IMR-90 (cell line): ENCODE results near the gene MORF4L2. TPM values are rescaled to one million over a fixed set of nuclear protein-coding genes. Genes with fewer than 3 reads are reported as not detected.
A peak's percentile ranks its signal among the peaks of the same experiment; 100 is the strongest.

Experiments used
- ATAC-seq: fragments of 200-7000 bp; cut with Tn5 transposase; 2 replicates; pipeline ENCODE4 v1.9.1; 2020; ENCODE audit warnings: low read depth, mild to moderate bottlenecking, moderate library complexity
- BruUV-seq: library from RNA; stranded (reverse); fragments of 400-500 nt; replicated peaks from 2 replicates; lab custom pipeline; 2021; lab: Mats Ljungman, UMichigan
- CTCF ChIA-PET: fragments of 300-600 bp; formaldehyde crosslinking; extraction: SDS; loops from one replicate; lab custom pipeline; 2021; ENCODE audit warnings: antibody characterized with exemption; lab: Yijun Ruan, JAX
- POLR2A ChIA-PET: fragments of 300-600 bp; sonication (Branson Sonifier 250); formaldehyde crosslinking; loops from one replicate; lab custom pipeline; 2022; ENCODE audit warnings: antibody characterized with exemption; ENCODE audit not compliant: unreplicated experiment; lab: Charles Lee
- DNase-seq: peaks from one replicate; pipeline ENCODE4 v3.0.0; 2013
- H2AFZ ChIP-seq: replicated peaks from 2 replicates; pipeline ENCODE3; 2013; ENCODE audit warnings: low read length, mild to moderate bottlenecking; ENCODE audit not compliant: poor library complexity
- H2AK5ac ChIP-seq: 2 replicates; pipeline ENCODE4 v1.6.1; 2013; ENCODE audit warnings: low read depth, low read length, inconsistent platforms
- H2AK9ac ChIP-seq: replicated peaks from 2 replicates; pipeline ENCODE3; 2013; ENCODE audit warnings: mild to moderate bottlenecking, low read depth, low read length, moderate library complexity; ENCODE audit not compliant: poor library complexity
- H2BK120ac ChIP-seq: 2 replicates; pipeline ENCODE4 v1.6.1; 2013; ENCODE audit warnings: low read depth, low read length, inconsistent platforms
- H2BK15ac ChIP-seq: 3 replicates; pipeline ENCODE4 v1.6.1; 2013; ENCODE audit warnings: low read depth, low read length, inconsistent platforms
- H2BK20ac ChIP-seq: 2 replicates; pipeline ENCODE4 v1.6.1; 2013; ENCODE audit warnings: low read depth, mild to moderate bottlenecking, inconsistent platforms, low read length, moderate library complexity
- H2BK5ac ChIP-seq: 2 replicates; pipeline ENCODE4 v1.6.1; 2013; ENCODE audit warnings: mild to moderate bottlenecking, low read depth, low read length, inconsistent platforms; ENCODE audit not compliant: poor library complexity, severe bottlenecking
- H3K14ac ChIP-seq: replicated peaks from 2 replicates; pipeline ENCODE4 v1.6.1; 2013; ENCODE audit warnings: low read depth, low read length, inconsistent platforms
- H3K18ac ChIP-seq: 2 replicates; pipeline ENCODE4 v1.6.1; 2013; ENCODE audit warnings: low read depth, low read length, control low read depth
- H3K23ac ChIP-seq: 2 replicates; pipeline ENCODE4 v1.6.1; 2013; ENCODE audit warnings: low read depth, low read length, inconsistent platforms
- H3K27ac ChIP-seq: 2 replicates; pipeline ENCODE4 v1.5.1; 2013; ENCODE audit warnings: mild to moderate bottlenecking, control low read depth, low read length; ENCODE audit not compliant: insufficient read depth
- H3K27me3 ChIP-seq: 2 replicates; pipeline ENCODE4 v1.6.1; 2013; ENCODE audit warnings: low read length; ENCODE audit not compliant: control insufficient read depth, insufficient read depth
- H3K36me3 ChIP-seq: 2 replicates; pipeline ENCODE4 v1.6.1; 2013; ENCODE audit warnings: low read length, mixed read lengths; ENCODE audit not compliant: control insufficient read depth, insufficient read depth
- H3K4ac ChIP-seq: 2 replicates; pipeline ENCODE4 v1.6.1; 2013; ENCODE audit warnings: low read depth, low read length, inconsistent platforms
- H3K4me1 ChIP-seq: 2 replicates; pipeline ENCODE4 v1.6.1; 2013; ENCODE audit warnings: low read length, mixed read lengths; ENCODE audit not compliant: control insufficient read depth, insufficient read depth
- H3K4me2 ChIP-seq: 2 replicates; pipeline ENCODE4 v1.6.1; 2013; ENCODE audit warnings: low read depth, mild to moderate bottlenecking, control low read depth, low read length, moderate library complexity
- H3K4me3 ChIP-seq: 2 replicates; pipeline ENCODE4 v1.5.1; 2013; ENCODE audit warnings: low read depth, mild to moderate bottlenecking, control low read depth, low read length, moderate library complexity; ENCODE audit not compliant: insufficient read depth
- H3K56ac ChIP-seq: 2 replicates; pipeline ENCODE4 v1.6.1; 2013; ENCODE audit warnings: low read length, inconsistent platforms; ENCODE audit not compliant: insufficient read depth; ENCODE audit errors: extremely low read depth
- H3K79me1 ChIP-seq, 2 experiments: 2 replicates each; pipeline ENCODE4 v1.6.1; 2013; ENCODE audit warnings: low read length in 2 of 2, inconsistent platforms in 1 of 2, low read depth in 1 of 2
- H3K9ac ChIP-seq: 2 replicates; pipeline ENCODE4 v1.6.1; 2013; ENCODE audit warnings: low read depth, low read length, control low read depth
- H3K9me1 ChIP-seq: 2 replicates; pipeline ENCODE4 v1.6.1; 2013; ENCODE audit warnings: low read length, inconsistent platforms; ENCODE audit not compliant: insufficient read depth
- H3K9me3 ChIP-seq: 2 replicates; pipeline ENCODE4 v1.6.1; 2013; ENCODE audit warnings: low read length; ENCODE audit not compliant: control insufficient read depth, insufficient read depth
- H4K20me1 ChIP-seq: 2 replicates; pipeline ENCODE4 v1.6.1; 2013; ENCODE audit warnings: low read length, inconsistent platforms; ENCODE audit not compliant: insufficient read depth
- H4K5ac ChIP-seq: 2 replicates; pipeline ENCODE4 v1.6.1; 2013; ENCODE audit warnings: mild to moderate bottlenecking, low read depth, low read length, control low read depth
- H4K8ac ChIP-seq, 2 experiments: 2 replicates each; pipeline ENCODE4 v1.6.1; 2013; ENCODE audit warnings: low read depth in 2 of 2, low read length in 2 of 2, control low read depth in 1 of 2, inconsistent platforms in 1 of 2
- H4K91ac ChIP-seq: 2 replicates; pipeline ENCODE4 v1.6.1; 2013; ENCODE audit warnings: low read depth, low read length, inconsistent platforms; ENCODE audit not compliant: insufficient read depth
- BHLHE40 ChIP-seq: fragments of 150-350 bp; IDR thresholded peaks from 2 replicates; pipeline ENCODE4 v1.6.1; 2016; ENCODE audit warnings: mild to moderate bottlenecking, low read depth, low read length
- CHD1 ChIP-seq: IDR thresholded peaks from 2 replicates; pipeline ENCODE4 v1.6.1; 2012; ENCODE audit warnings: low read depth, low read length, improper control_type of control experiment
- CTCF ChIP-seq: conservative IDR thresholded peaks from 2 replicates; pipeline ENCODE4 v1.5.1; 2012; ENCODE audit warnings: mild to moderate bottlenecking, low read depth, low read length, improper control_type of control experiment
- FOS ChIP-seq: fragments of 150-350 bp; IDR thresholded peaks from 2 replicates; pipeline ENCODE4 v1.6.1; 2016; ENCODE audit warnings: low read depth, low read length
- MAFK ChIP-seq: IDR thresholded peaks from 2 replicates; pipeline ENCODE4 v1.6.1; 2012; ENCODE audit warnings: low read depth, low read length, improper control_type of control experiment
- MXI1 ChIP-seq: IDR thresholded peaks from 2 replicates; pipeline ENCODE4 v1.6.1; 2012; ENCODE audit warnings: low read depth, mild to moderate bottlenecking, low read length, moderate library complexity, borderline replicate concordance
- RCOR1 ChIP-seq: IDR thresholded peaks from 2 replicates; pipeline ENCODE4 v1.6.1; 2012; ENCODE audit warnings: mild to moderate bottlenecking, low read length, improper control_type of control experiment; ENCODE audit not compliant: insufficient replicate concordance
- RFX5 ChIP-seq: IDR thresholded peaks from 2 replicates; pipeline ENCODE4 v1.8.0; 2012; ENCODE audit warnings: low read depth, mild to moderate bottlenecking, low read length, moderate library complexity
- SMC3 ChIP-seq: fragments of 150-350 bp; IDR thresholded peaks from 2 replicates; pipeline ENCODE4 v1.6.1; 2016; ENCODE audit warnings: low read depth, mild to moderate bottlenecking, antibody characterized with exemption, low read length, moderate library complexity
- USF2 ChIP-seq: fragments of 150-350 bp; IDR thresholded peaks from 2 replicates; pipeline ENCODE4 v1.6.1; 2017; ENCODE audit warnings: mild to moderate bottlenecking, antibody characterized with exemption, low read length, low read depth
- WGBS, 2 experiments: methylation state at CpG; one replicate each; pipeline versions ENCODE4 v1.1.5 to v1.1.7; 2013; ENCODE audit warnings: missing lambda C conversion rate in 2 of 2; ENCODE audit not compliant: insufficient read length in 1 of 2; ENCODE audit errors: extremely low coverage in 2 of 2; 5-methylcytosine and 5-hydroxymethylcytosine counted together
- dilution Hi-C: fragments of 300-500 bp; cut with HindIII; formaldehyde crosslinking; loops from one replicate; pipeline ENCODE4 v1.14.3; 2018; ENCODE audit warnings: low sequenced_read_pairs; ENCODE audit not compliant: unreplicated experiment
- in situ Hi-C: fragments of 300-500 bp; cut with MboI; formaldehyde crosslinking; loops from 3 replicates; pipeline ENCODE4 v1.14.3; 2019; ENCODE audit warnings: low sequenced_read_pairs, inconsistent platforms, mixed read lengths
- intact Hi-C: fragments of 100-400 bp; cut with micrococcal nuclease; formaldehyde crosslinking; loops from 2 replicates; pipeline ENCODE4 v1.10.0; 2022
- polyA plus RNA-seq, 3 experiments: library from polyadenylated mRNA; depleted of rRNA; stranded (reverse); fragments of >200 nt; gene quantifications; 2 replicates each; pipeline ENCODE4 v1.2.3, GENCODE V29; 2012; ENCODE audit warnings: low replicate concordance in 1 of 3
- total RNA-seq: library from RNA; depleted of rRNA; stranded (reverse); fragments of >200 nt; gene quantifications from 2 replicates; pipeline ENCODE4 v1.2.3, GENCODE V29; 2012

MORF4L2 gene
- total and polyA plus RNA-seq, 2 of the 4 experiments (the other 2 are of a cell fraction) = 795 to 1,218 TPM

- Histone ChIP-seq H4K91ac (no peak overlapping the region), H3K4me2 (no peak overlapping the region), H3K4me1 (no peaks in the 10 kb centered on the region), H2AK9ac (no peak overlapping the region), H2BK15ac (no peak overlapping the region), H3K36me3 (no peaks in the 10 kb centered on the region), H3K27ac (no peak overlapping the region), H3K23ac (no peak overlapping the region), H3K9ac (no peak overlapping the region), H2AK5ac (no peak overlapping the region), H4K5ac (no peak overlapping the region), H3K18ac (no peak overlapping the region; the same call in 1 of the 2 replicates), H2BK20ac (peak overlapping the region; percentile 62; the same call in 1 of the 2 replicates), H3K27me3 (peaks cover 3% of the 10 kb centered on the region), H3K9me3 (no peaks in the 10 kb centered on the region), H2BK5ac (no peak overlapping the region), H3K56ac (no peak overlapping the region), H3K9me1 (no peaks in the 10 kb centered on the region), H3K4ac (no peak overlapping the region), H3K79me1 (no peaks in the 10 kb centered on the region), H4K8ac (no peak overlapping the region), H2AFZ (peak overlapping the region; percentile 46), H3K14ac (peak overlapping the region; percentile 65; the same call in 1 of the 2 replicates), H2BK120ac (peak overlapping the region; percentile 21; the same call in 1 of the 2 replicates), H4K20me1 (no peaks in the 10 kb centered on the region), H3K4me3 (no peak overlapping the region)
- DNase-seq = peak; percentile 46
- CTCF ChIA-PET = no interaction called here
- POLR2A ChIA-PET = no interaction called here
- WGBS, 2 experiments = no CpG with 5 or more reads among the region's 3 CpGs
- dilution Hi-C loops = no loop called here
- in situ Hi-C loops = no loop called here
- intact Hi-C loops = no loop called here
- ATAC-seq = no peak
- no TSS peak for BruUV-seq
- no peak for TF ChIP-seq CHD1
- no peak for TF ChIP-seq MXI1
- TF ChIP-seq FOS = no peak
- no peak for TF ChIP-seq BHLHE40
- TF ChIP-seq MAFK = no peak
- TF ChIP-seq RFX5 = no peak
- TF ChIP-seq SMC3 = no peak
- TF ChIP-seq CTCF = no peak
- TF ChIP-seq USF2 = no peak
- no peak for TF ChIP-seq RCOR1
Measured at GRCh38 chrX:103722505-103722904, 36.0 kb upstream of the MORF4L2 start.
